ENCODE measurements around the gene NSDHL.

Gene NSDHL

DNA sequence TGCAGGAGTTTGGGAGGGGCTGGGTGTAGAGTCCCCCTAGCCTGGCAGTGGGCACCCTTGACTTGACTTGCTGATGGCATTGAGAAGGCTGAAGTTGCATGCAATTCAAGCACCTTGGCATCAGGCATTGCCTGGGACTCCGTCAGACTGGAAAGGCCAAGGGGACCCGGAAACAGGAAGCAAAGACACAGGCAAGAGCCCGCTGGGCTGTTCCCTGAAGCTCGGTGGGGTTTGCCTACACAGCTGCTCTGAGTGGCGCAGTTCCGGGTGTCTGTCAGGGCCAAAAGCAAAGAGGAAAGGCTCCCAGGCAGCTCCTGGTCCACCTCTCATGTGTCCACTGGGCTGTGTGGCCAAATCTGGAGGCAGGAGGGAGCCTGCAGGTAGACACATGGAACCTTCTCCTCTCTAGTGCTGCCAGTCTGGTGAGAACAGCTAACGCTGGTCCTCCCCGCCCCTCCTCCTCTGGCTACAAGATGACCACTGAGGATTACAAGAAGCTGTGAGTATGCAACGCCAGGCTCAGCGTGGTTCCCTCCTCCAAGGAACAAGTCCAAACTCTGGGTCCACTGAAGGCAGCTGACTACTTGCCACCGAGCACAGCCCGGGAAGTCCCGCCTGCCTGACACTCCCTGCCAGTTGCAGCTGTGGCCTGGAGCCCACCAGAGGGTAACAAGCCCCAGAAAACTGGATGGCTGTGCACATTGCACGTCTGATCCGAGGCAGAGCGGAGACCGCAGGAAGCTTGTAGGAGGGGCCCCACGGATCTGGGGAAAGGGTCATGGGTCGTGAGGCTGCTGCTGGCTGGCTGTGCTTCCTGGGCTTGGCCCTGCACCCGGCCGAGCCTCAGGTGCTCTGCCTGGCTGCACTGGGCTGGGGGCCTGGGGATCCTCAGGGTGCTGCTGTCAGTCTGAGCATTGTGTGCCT lies 87.1 kb downstream of the NSDHL start:
- DNase-seq: no peak

DNA sequence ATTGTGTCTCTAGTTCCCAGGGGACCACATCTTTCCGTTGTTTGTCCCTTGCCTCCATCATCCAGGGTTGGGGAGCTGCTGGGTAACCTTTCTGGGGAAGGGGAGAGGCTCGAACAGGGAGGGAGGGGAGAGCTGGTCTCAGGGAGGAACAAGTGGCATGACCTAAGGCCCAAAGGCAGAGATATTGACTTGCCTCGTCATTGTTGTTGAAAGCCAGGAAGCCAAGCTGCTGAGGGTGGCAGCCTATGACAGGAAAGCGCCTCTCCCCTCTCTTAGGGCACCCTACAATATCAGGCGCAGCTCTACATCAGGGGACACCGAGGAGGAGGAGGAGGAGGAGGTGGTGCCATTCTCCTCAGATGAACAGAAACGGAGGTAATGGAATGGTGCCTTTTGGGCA lies 87.8 kb downstream of the NSDHL start:
- no peak for DNase-seq

All from NCI-H146 (cell line).